IMR-90 (cell line): ENCODE data around the gene ZNF692. TPM values are rescaled to one million over a fixed set of nuclear protein-coding genes. Genes with fewer than 3 reads are reported as not detected.

Source experiments
- ATAC-seq: fragments of 200-7000 bp; cut with Tn5 transposase; 2 replicates; pipeline ENCODE4 v1.9.1; 2020; ENCODE audit warnings: low read depth, mild to moderate bottlenecking, moderate library complexity
- BruUV-seq: library from RNA; stranded (reverse); fragments of 400-500 nt; replicated peaks from 2 replicates; lab custom pipeline; 2021; lab: Mats Ljungman, UMichigan
- CTCF ChIA-PET: fragments of 300-600 bp; formaldehyde crosslinking; extraction: SDS; loops from one replicate; lab custom pipeline; 2021; ENCODE audit warnings: antibody characterized with exemption; lab: Yijun Ruan, JAX
- POLR2A ChIA-PET: fragments of 300-600 bp; sonication (Branson Sonifier 250); formaldehyde crosslinking; loops from one replicate; lab custom pipeline; 2022; ENCODE audit warnings: antibody characterized with exemption; ENCODE audit not compliant: unreplicated experiment; lab: Charles Lee
- DNase-seq: peaks from one replicate; pipeline ENCODE4 v3.0.0; 2013
- H2AFZ ChIP-seq: replicated peaks from 2 replicates; pipeline ENCODE3; 2013; ENCODE audit warnings: low read length, mild to moderate bottlenecking; ENCODE audit not compliant: poor library complexity
- H2AK5ac ChIP-seq: 2 replicates; pipeline ENCODE4 v1.6.1; 2013; ENCODE audit warnings: low read depth, low read length, inconsistent platforms
- H2AK9ac ChIP-seq: replicated peaks from 2 replicates; pipeline ENCODE3; 2013; ENCODE audit warnings: mild to moderate bottlenecking, low read depth, low read length, moderate library complexity; ENCODE audit not compliant: poor library complexity
- H2BK120ac ChIP-seq: 2 replicates; pipeline ENCODE4 v1.6.1; 2013; ENCODE audit warnings: low read depth, low read length, inconsistent platforms
- H2BK15ac ChIP-seq: 3 replicates; pipeline ENCODE4 v1.6.1; 2013; ENCODE audit warnings: low read depth, low read length, inconsistent platforms
- H2BK20ac ChIP-seq: 2 replicates; pipeline ENCODE4 v1.6.1; 2013; ENCODE audit warnings: low read depth, mild to moderate bottlenecking, inconsistent platforms, low read length, moderate library complexity
- H2BK5ac ChIP-seq: 2 replicates; pipeline ENCODE4 v1.6.1; 2013; ENCODE audit warnings: mild to moderate bottlenecking, low read depth, low read length, inconsistent platforms; ENCODE audit not compliant: poor library complexity, severe bottlenecking
- H3K14ac ChIP-seq: replicated peaks from 2 replicates; pipeline ENCODE4 v1.6.1; 2013; ENCODE audit warnings: low read depth, low read length, inconsistent platforms
- H3K18ac ChIP-seq: 2 replicates; pipeline ENCODE4 v1.6.1; 2013; ENCODE audit warnings: low read depth, low read length, control low read depth
- H3K23ac ChIP-seq: 2 replicates; pipeline ENCODE4 v1.6.1; 2013; ENCODE audit warnings: low read depth, low read length, inconsistent platforms
- H3K27ac ChIP-seq: 2 replicates; pipeline ENCODE4 v1.5.1; 2013; ENCODE audit warnings: mild to moderate bottlenecking, control low read depth, low read length; ENCODE audit not compliant: insufficient read depth
- H3K27me3 ChIP-seq: 2 replicates; pipeline ENCODE4 v1.6.1; 2013; ENCODE audit warnings: low read length; ENCODE audit not compliant: control insufficient read depth, insufficient read depth
- H3K36me3 ChIP-seq: 2 replicates; pipeline ENCODE4 v1.6.1; 2013; ENCODE audit warnings: low read length, mixed read lengths; ENCODE audit not compliant: control insufficient read depth, insufficient read depth
- H3K4ac ChIP-seq: 2 replicates; pipeline ENCODE4 v1.6.1; 2013; ENCODE audit warnings: low read depth, low read length, inconsistent platforms
- H3K4me1 ChIP-seq: 2 replicates; pipeline ENCODE4 v1.6.1; 2013; ENCODE audit warnings: low read length, mixed read lengths; ENCODE audit not compliant: control insufficient read depth, insufficient read depth
- H3K4me2 ChIP-seq: 2 replicates; pipeline ENCODE4 v1.6.1; 2013; ENCODE audit warnings: low read depth, mild to moderate bottlenecking, control low read depth, low read length, moderate library complexity
- H3K4me3 ChIP-seq: 2 replicates; pipeline ENCODE4 v1.5.1; 2013; ENCODE audit warnings: low read depth, mild to moderate bottlenecking, control low read depth, low read length, moderate library complexity; ENCODE audit not compliant: insufficient read depth
- H3K56ac ChIP-seq: 2 replicates; pipeline ENCODE4 v1.6.1; 2013; ENCODE audit warnings: low read length, inconsistent platforms; ENCODE audit not compliant: insufficient read depth; ENCODE audit errors: extremely low read depth
- H3K79me1 ChIP-seq, 2 experiments: 2 replicates each; pipeline ENCODE4 v1.6.1; 2013; ENCODE audit warnings: low read length in 2 of 2, inconsistent platforms in 1 of 2, low read depth in 1 of 2
- H3K9ac ChIP-seq: 2 replicates; pipeline ENCODE4 v1.6.1; 2013; ENCODE audit warnings: low read depth, low read length, control low read depth
- H3K9me1 ChIP-seq: 2 replicates; pipeline ENCODE4 v1.6.1; 2013; ENCODE audit warnings: low read length, inconsistent platforms; ENCODE audit not compliant: insufficient read depth
- H3K9me3 ChIP-seq: 2 replicates; pipeline ENCODE4 v1.6.1; 2013; ENCODE audit warnings: low read length; ENCODE audit not compliant: control insufficient read depth, insufficient read depth
- H4K20me1 ChIP-seq: 2 replicates; pipeline ENCODE4 v1.6.1; 2013; ENCODE audit warnings: low read length, inconsistent platforms; ENCODE audit not compliant: insufficient read depth
- H4K5ac ChIP-seq: 2 replicates; pipeline ENCODE4 v1.6.1; 2013; ENCODE audit warnings: mild to moderate bottlenecking, low read depth, low read length, control low read depth
- H4K8ac ChIP-seq, 2 experiments: 2 replicates each; pipeline ENCODE4 v1.6.1; 2013; ENCODE audit warnings: low read depth in 2 of 2, low read length in 2 of 2, control low read depth in 1 of 2, inconsistent platforms in 1 of 2
- H4K91ac ChIP-seq: 2 replicates; pipeline ENCODE4 v1.6.1; 2013; ENCODE audit warnings: low read depth, low read length, inconsistent platforms; ENCODE audit not compliant: insufficient read depth
- BHLHE40 ChIP-seq: fragments of 150-350 bp; IDR thresholded peaks from 2 replicates; pipeline ENCODE4 v1.6.1; 2016; ENCODE audit warnings: mild to moderate bottlenecking, low read depth, low read length
- CEBPB ChIP-seq: IDR thresholded peaks from 2 replicates; pipeline ENCODE4 v1.6.1; 2012; ENCODE audit warnings: low read depth, low read length, improper control_type of control experiment
- CHD1 ChIP-seq: IDR thresholded peaks from 2 replicates; pipeline ENCODE4 v1.6.1; 2012; ENCODE audit warnings: low read depth, low read length, improper control_type of control experiment
- MAFK ChIP-seq: IDR thresholded peaks from 2 replicates; pipeline ENCODE4 v1.6.1; 2012; ENCODE audit warnings: low read depth, low read length, improper control_type of control experiment
- MXI1 ChIP-seq: IDR thresholded peaks from 2 replicates; pipeline ENCODE4 v1.6.1; 2012; ENCODE audit warnings: low read depth, mild to moderate bottlenecking, low read length, moderate library complexity, borderline replicate concordance
- NFE2L2 ChIP-seq: fragments of 150-350 bp; IDR thresholded peaks from 2 replicates; pipeline ENCODE4 v1.6.1; 2016; ENCODE audit warnings: low read depth, mild to moderate bottlenecking, low read length
- POLR2A ChIP-seq: IDR thresholded peaks from 2 replicates; pipeline ENCODE4 v1.6.1; 2012; ENCODE audit warnings: mild to moderate bottlenecking, low read depth, low read length
- RAD21 ChIP-seq: IDR thresholded peaks from 2 replicates; pipeline ENCODE4 v1.6.1; 2012; ENCODE audit warnings: low read length, improper control_type of control experiment
- RFX5 ChIP-seq: IDR thresholded peaks from 2 replicates; pipeline ENCODE4 v1.8.0; 2012; ENCODE audit warnings: low read depth, mild to moderate bottlenecking, low read length, moderate library complexity
- WGBS, 2 experiments: methylation state at CpG; one replicate each; pipeline versions ENCODE4 v1.1.5 to v1.1.7; 2013; ENCODE audit warnings: missing lambda C conversion rate in 2 of 2; ENCODE audit not compliant: insufficient read length in 1 of 2; ENCODE audit errors: extremely low coverage in 2 of 2; 5-methylcytosine and 5-hydroxymethylcytosine counted together
- dilution Hi-C: fragments of 300-500 bp; cut with HindIII; formaldehyde crosslinking; loops from one replicate; pipeline ENCODE4 v1.14.3; 2018; ENCODE audit warnings: low sequenced_read_pairs; ENCODE audit not compliant: unreplicated experiment
- in situ Hi-C: fragments of 300-500 bp; cut with MboI; formaldehyde crosslinking; loops from 3 replicates; pipeline ENCODE4 v1.14.3; 2019; ENCODE audit warnings: low sequenced_read_pairs, inconsistent platforms, mixed read lengths
- intact Hi-C: fragments of 100-400 bp; cut with micrococcal nuclease; formaldehyde crosslinking; loops from 2 replicates; pipeline ENCODE4 v1.10.0; 2022
- polyA plus RNA-seq, 3 experiments: library from polyadenylated mRNA; depleted of rRNA; stranded (reverse); fragments of >200 nt; gene quantifications; 2 replicates each; pipeline ENCODE4 v1.2.3, GENCODE V29; 2012; ENCODE audit warnings: low replicate concordance in 1 of 3
- total RNA-seq: library from RNA; depleted of rRNA; stranded (reverse); fragments of >200 nt; gene quantifications from 2 replicates; pipeline ENCODE4 v1.2.3, GENCODE V29; 2012
- TF ChIP-seq, protein P1 (sequence below): conservative IDR thresholded peaks from 2 replicates; pipeline ENCODE4 v1.5.1; 2012; ENCODE audit warnings: mild to moderate bottlenecking, low read depth, low read length, improper control_type of control experiment
- TF ChIP-seq, protein P2 (sequence below): fragments of 150-350 bp; IDR thresholded peaks from 2 replicates; pipeline ENCODE4 v1.6.1; 2017; ENCODE audit warnings: mild to moderate bottlenecking, antibody characterized with exemption, low read length, low read depth
- TF ChIP-seq, protein P3 (sequence below): fragments of 150-350 bp; IDR thresholded peaks from 2 replicates; pipeline ENCODE4 v1.6.1; 2016; ENCODE audit warnings: low read depth, mild to moderate bottlenecking, low read length, moderate library complexity, borderline replicate concordance

ZNF692 gene
- total and polyA plus RNA-seq, 2 of the 4 experiments (the other 2 are of a cell fraction) = 7.3 to 50.4 TPM

DNA sequence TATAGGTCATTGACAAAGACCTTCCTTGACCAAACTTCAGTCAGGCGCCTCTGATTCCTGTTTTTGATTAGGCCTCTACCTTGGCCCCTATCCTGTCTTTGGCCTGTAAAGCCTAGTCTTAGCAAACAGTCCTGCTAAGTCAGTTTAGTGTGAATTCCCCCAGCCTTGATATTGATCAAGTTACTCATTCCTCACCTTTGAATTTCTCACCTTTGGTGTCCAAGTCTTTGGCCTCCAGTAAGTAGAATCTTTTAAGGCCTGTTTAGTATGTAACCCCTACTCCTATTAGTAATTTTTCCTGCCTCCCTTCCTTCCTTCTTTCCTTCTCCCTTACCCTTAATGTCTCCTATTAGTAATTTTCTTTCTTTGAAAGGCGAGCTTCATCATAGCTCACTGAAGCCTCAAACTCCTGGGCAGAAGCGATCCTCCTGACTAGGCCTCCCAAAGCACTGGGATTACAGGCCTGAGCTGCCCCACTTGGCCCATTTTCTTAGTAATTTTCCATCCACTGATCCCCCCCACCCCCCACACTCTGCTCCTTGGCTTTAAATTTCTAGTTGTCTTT, 13.0 kb upstream of the ZNF692 start:
- intact Hi-C loops (no loop called here), in situ Hi-C loops (no loop called here), dilution Hi-C loops (no loop called here)
- Histone ChIP-seq H3K9me3 (no peaks in the 10 kb centered on the region), H3K23ac (no peak overlapping the region; the same call in 1 of the 2 replicates), H2AK9ac (no peak overlapping the region), H3K4me1 (no peaks in the 10 kb centered on the region), H4K20me1 (peaks cover 10% of the 10 kb centered on the region), H2AK5ac (no peak overlapping the region), H3K4me2 (peak overlapping the region; percentile 41), H3K14ac (no peak overlapping the region; the same call in 1 of the 2 replicates), H3K27ac (no peak overlapping the region), H3K4me3 (peak overlapping the region; percentile 31; the same call in 1 of the 2 replicates), H3K18ac (no peak overlapping the region), H4K5ac (no peak overlapping the region), H3K27me3 (no peaks in the 10 kb centered on the region), H3K4ac (peak overlapping the region; percentile 32; the same call in 1 of the 2 replicates), H4K91ac (no peak overlapping the region), H3K56ac (no peak overlapping the region), H3K79me1 (no peaks in the 10 kb centered on the region), H2AFZ (peak overlapping the region; percentile 88), H2BK15ac (no peak overlapping the region), H4K8ac (0 out of 4 replicates have a peak overlapping the region, but pooled peaks have one; percentile 40 to 58), H3K9me1 (no peaks in the 10 kb centered on the region; the same call in 1 of the 2 replicates), H2BK120ac (no peak overlapping the region), H3K9ac (0 out of 2 replicates have a peak overlapping the region, but pooled peaks have one; percentile 10), H3K36me3 (no peaks in the 10 kb centered on the region), H2BK5ac (peak overlapping the region; percentile 53), H2BK20ac (no peak overlapping the region)
- DNase-seq (no peak), ATAC-seq (no peak)
- WGBS, 2 experiments = no CpG with 5 or more reads among the region's 3 CpGs
- BruUV-seq = no TSS peak
- no peak for TF ChIP-seq BHLHE40
- no peak for TF ChIP-seq MXI1
- TF ChIP-seq NFE2L2 = no peak
- TF ChIP-seq CEBPB = no peak
- no peak for TF ChIP-seq RFX5
- TF ChIP-seq, protein P1, sequence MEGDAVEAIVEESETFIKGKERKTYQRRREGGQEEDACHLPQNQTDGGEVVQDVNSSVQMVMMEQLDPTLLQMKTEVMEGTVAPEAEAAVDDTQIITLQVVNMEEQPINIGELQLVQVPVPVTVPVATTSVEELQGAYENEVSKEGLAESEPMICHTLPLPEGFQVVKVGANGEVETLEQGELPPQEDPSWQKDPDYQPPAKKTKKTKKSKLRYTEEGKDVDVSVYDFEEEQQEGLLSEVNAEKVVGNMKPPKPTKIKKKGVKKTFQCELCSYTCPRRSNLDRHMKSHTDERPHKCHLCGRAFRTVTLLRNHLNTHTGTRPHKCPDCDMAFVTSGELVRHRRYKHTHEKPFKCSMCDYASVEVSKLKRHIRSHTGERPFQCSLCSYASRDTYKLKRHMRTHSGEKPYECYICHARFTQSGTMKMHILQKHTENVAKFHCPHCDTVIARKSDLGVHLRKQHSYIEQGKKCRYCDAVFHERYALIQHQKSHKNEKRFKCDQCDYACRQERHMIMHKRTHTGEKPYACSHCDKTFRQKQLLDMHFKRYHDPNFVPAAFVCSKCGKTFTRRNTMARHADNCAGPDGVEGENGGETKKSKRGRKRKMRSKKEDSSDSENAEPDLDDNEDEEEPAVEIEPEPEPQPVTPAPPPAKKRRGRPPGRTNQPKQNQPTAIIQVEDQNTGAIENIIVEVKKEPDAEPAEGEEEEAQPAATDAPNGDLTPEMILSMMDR = no peak
- TF ChIP-seq CHD1 = no peak
- TF ChIP-seq, protein P2, sequence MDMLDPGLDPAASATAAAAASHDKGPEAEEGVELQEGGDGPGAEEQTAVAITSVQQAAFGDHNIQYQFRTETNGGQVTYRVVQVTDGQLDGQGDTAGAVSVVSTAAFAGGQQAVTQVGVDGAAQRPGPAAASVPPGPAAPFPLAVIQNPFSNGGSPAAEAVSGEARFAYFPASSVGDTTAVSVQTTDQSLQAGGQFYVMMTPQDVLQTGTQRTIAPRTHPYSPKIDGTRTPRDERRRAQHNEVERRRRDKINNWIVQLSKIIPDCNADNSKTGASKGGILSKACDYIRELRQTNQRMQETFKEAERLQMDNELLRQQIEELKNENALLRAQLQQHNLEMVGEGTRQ = no peak
- no peak for TF ChIP-seq POLR2A
- no peak for TF ChIP-seq RAD21
- TF ChIP-seq, protein P3, sequence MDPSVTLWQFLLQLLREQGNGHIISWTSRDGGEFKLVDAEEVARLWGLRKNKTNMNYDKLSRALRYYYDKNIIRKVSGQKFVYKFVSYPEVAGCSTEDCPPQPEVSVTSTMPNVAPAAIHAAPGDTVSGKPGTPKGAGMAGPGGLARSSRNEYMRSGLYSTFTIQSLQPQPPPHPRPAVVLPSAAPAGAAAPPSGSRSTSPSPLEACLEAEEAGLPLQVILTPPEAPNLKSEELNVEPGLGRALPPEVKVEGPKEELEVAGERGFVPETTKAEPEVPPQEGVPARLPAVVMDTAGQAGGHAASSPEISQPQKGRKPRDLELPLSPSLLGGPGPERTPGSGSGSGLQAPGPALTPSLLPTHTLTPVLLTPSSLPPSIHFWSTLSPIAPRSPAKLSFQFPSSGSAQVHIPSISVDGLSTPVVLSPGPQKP = no peak
- no peak for TF ChIP-seq MAFK
- ChIA-PET POLR2A (no interaction called here), CTCF (interaction anchor here (0.7 kb wide), 1 partner anchor 56 kb away, joined by 3 read pairs; no protein-coding TSS in a partner anchor)
